HEK293T (cell line): Measurements from ENCODE around the gene PMEL.

Experiments used
- BHLHE40 ChIP-seq: fragments of 450-650 bp; IDR thresholded peaks from 2 replicates; pipeline ENCODE4 v1.6.1; 2016; ENCODE audit warnings: mild to moderate bottlenecking, moderate library complexity, borderline replicate concordance
- CTBP1 ChIP-seq: fragments of 450-650 bp; IDR thresholded peaks from 2 replicates; pipeline ENCODE4 v1.6.1; 2016; ENCODE audit warnings: borderline replicate concordance
- ELF4 ChIP-seq: fragments of 450-650 bp; IDR thresholded peaks from 2 replicates; pipeline ENCODE4 v1.6.1; 2017; ENCODE audit warnings: antibody characterized with exemption
- FOXA1 ChIP-seq: fragments of 450-650 bp; IDR thresholded peaks from 2 replicates; pipeline ENCODE4 v1.6.1; 2016; ENCODE audit warnings: mild to moderate bottlenecking
- FOXK2 ChIP-seq: fragments of 450-650 bp; IDR thresholded peaks from 2 replicates; pipeline ENCODE4 v1.6.1; 2016; ENCODE audit warnings: mild to moderate bottlenecking
- FOXM1 ChIP-seq: fragments of 450-650 bp; IDR thresholded peaks from 2 replicates; pipeline ENCODE4 v1.6.1; 2017; ENCODE audit warnings: mild to moderate bottlenecking, borderline replicate concordance
- HDGF ChIP-seq: fragments of 450-650 bp; IDR thresholded peaks from 2 replicates; pipeline ENCODE4 v1.6.1; 2017; ENCODE audit warnings: antibody characterized with exemption, borderline replicate concordance
- L3MBTL2 ChIP-seq: fragments of 450-650 bp; conservative IDR thresholded peaks from 2 replicates; pipeline ENCODE4 v1.6.1; 2016; ENCODE audit warnings: mild to moderate bottlenecking
- NFRKB ChIP-seq: fragments of 450-650 bp; IDR thresholded peaks from 2 replicates; pipeline ENCODE4 v1.6.1; 2016; ENCODE audit warnings: mild to moderate bottlenecking, moderate library complexity
- PKNOX1 ChIP-seq: fragments of 450-650 bp; IDR thresholded peaks from 2 replicates; pipeline ENCODE4 v1.6.1; 2016
- SP1 ChIP-seq: fragments of 450-650 bp; IDR thresholded peaks from 2 replicates; pipeline ENCODE4 v1.6.1; 2017
- TARDBP ChIP-seq: fragments of 450-650 bp; IDR thresholded peaks from 2 replicates; pipeline ENCODE4 v1.6.1; 2016
- ZNF384 ChIP-seq: fragments of 450-650 bp; IDR thresholded peaks from 2 replicates; pipeline ENCODE4 v1.6.1; 2016

- TF ChIP-seq TARDBP (no peak), ZNF384 (no peak), SP1 (no peak), CTBP1 (no peak), PKNOX1 (no peak), ELF4 (no peak), FOXA1 (no peak), FOXM1 (no peak), L3MBTL2 (no peak), BHLHE40 (no peak), FOXK2 (no peak), HDGF (no peak), NFRKB (no peak)
Measured at GRCh38 chr12:56004211-56004610, 38.4 kb upstream of the PMEL start.
